Measurements from ENCODE around the gene MMAB. TPM values are rescaled to one million over a fixed set of nuclear protein-coding genes. Genes with fewer than 3 reads are reported as not detected.

The MMAB gene
- total and polyA plus RNA-seq, 5 donors from 2014 or later: 6.8 to 22.4 (median 21.9) TPM

DNA sequence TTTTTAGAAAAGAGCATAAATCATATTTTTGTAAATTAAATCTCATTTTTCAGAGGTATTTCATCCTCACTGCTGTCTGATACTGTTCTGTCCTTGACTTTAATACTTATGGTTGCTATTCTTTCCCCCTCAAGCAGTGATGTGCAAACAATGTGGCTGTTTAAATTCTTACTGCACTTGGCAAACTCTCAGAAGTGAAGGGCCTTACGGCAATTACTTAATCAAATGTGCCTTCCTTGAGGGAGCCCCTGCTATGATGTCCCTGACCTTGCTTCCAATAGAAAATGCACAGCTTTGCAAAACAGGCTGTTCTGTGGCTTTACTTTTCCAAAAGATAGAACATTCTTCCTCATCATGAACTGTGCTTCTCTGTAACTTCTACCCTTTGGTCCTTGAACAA, 60.7 kb downstream of the MMAB start:
- Mint-ChIP-seq H3K4me3 (no peak overlapping the region), H3K27ac (no peak overlapping the region), H3K27me3 (no peaks in the 10 kb centered on the region), H3K4me1 (peaks cover 0 to 2% (median 0%) of the 10 kb centered on the region in 4 donors), H3K36me3 (peaks cover 72% of the 10 kb centered on the region), H3K9me3 (no peaks in the 10 kb centered on the region)
- Histone ChIP-seq H3K4me1 (ENCODE audit: control insufficient read depth, insufficient read depth, low read length, poor library complexity, severe bottlenecking) (no peaks in the 10 kb centered on the region), H3K27ac (ENCODE audit: insufficient read depth, low read length, poor library complexity, severe bottlenecking) (no peak overlapping the region), H3K9me3 (ENCODE audit: control insufficient read depth in 2 of 2, low read length in 2 of 2) (no peaks in the 10 kb centered on the region), H3K4me3 (ENCODE audit: low read depth, low read length) (no peak overlapping the region), H3K27me3 (ENCODE audit: control insufficient read depth, insufficient read depth, low read length) (no peaks in the 10 kb centered on the region), H3K36me3 (ENCODE audit: control insufficient read depth, insufficient read depth, low read length) (peaks cover 85% of the 10 kb centered on the region)
- no peak for DNase-seq
- no peak for ATAC-seq (ENCODE audit: low read depth in 2 of 2)

DNA sequence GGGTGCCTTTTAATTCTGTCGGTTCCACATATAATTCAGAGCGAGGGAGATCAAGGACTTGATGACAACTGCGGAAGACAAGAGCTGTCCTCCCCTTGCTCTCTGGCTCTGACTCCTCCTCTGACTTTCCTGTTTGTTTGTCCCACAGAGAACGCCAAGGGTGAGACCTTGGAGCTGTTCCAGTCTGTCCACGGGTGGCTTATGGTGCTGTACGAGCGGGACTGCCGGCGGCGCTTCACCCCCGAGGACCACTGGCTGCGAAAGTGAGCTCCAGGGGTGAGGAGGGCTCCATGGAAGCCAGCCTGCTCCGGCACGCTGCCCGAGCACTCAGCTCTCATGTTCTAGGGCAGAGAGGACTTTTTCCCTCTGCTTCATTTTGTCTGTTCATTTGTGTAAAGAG, 63.1 kb downstream of the MMAB start:
- Mint-ChIP-seq H3K36me3 (peaks cover 63% of the 10 kb centered on the region), H3K4me3 (no peak overlapping the region), H3K4me1 (peaks cover 0 to 2% (median 0%) of the 10 kb centered on the region in 4 donors), H3K9me3 (no peaks in the 10 kb centered on the region), H3K27me3 (no peaks in the 10 kb centered on the region), H3K27ac (peak overlapping the region in 1 of 3 donors; percentile 66)
- no peaks in the 10 kb centered on the region for H3K27me3 ChIP-seq (ENCODE audit: control insufficient read depth, insufficient read depth, low read length)
- peaks cover 90% of the 10 kb centered on the region for H3K36me3 ChIP-seq (ENCODE audit: control insufficient read depth, insufficient read depth, low read length)
- H3K4me3 ChIP-seq (ENCODE audit: low read depth, low read length): no peak overlapping the region
- H3K4me1 ChIP-seq (ENCODE audit: control insufficient read depth, insufficient read depth, low read length, poor library complexity, severe bottlenecking): no peaks in the 10 kb centered on the region
- ATAC-seq (ENCODE audit: low read depth in 2 of 2): no peak
- no peak overlapping the region for H3K27ac ChIP-seq (ENCODE audit: insufficient read depth, low read length, poor library complexity, severe bottlenecking)
- DNase-seq: no peak
- no peaks in the 10 kb centered on the region for H3K9me3 ChIP-seq (ENCODE audit: control insufficient read depth in 2 of 2, low read length in 2 of 2)

DNA sequence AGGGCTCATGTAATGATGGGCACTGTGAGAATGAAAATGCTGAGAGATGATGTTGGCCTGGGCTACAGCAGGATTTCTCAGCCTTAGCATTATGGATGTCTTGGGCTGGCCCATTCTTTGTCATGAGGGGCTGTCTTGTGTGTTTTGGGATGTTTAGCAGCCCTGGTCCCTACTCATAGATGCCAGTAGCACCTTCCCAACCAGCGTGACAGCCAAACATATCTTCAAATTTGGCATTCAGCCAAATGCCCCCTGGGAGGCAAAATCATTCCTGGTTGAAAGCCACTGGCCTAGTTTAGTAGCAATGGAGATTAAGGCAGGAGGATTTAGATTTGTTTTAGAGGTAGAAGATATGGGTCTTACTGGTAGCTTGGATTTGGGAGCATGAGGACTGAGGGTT, 69.2 kb downstream of the MMAB start:
- H3K4me1 ChIP-seq (ENCODE audit: control insufficient read depth, insufficient read depth, low read length, poor library complexity, severe bottlenecking): no peaks in the 10 kb centered on the region
- no peaks in the 10 kb centered on the region for H3K4me1 Mint-ChIP-seq
- peaks cover 93% of the 10 kb centered on the region for H3K36me3 ChIP-seq (ENCODE audit: control insufficient read depth, insufficient read depth, low read length)
- no peaks in the 10 kb centered on the region for H3K9me3 Mint-ChIP-seq
- H3K4me3 Mint-ChIP-seq: no peak overlapping the region
- no peak overlapping the region for H3K4me3 ChIP-seq (ENCODE audit: low read depth, low read length)
- H3K27me3 Mint-ChIP-seq: no peaks in the 10 kb centered on the region
- no peak overlapping the region for H3K27ac ChIP-seq (ENCODE audit: insufficient read depth, low read length, poor library complexity, severe bottlenecking)
- DNase-seq: no peak
- no peaks in the 10 kb centered on the region for H3K27me3 ChIP-seq (ENCODE audit: control insufficient read depth, insufficient read depth, low read length)
- no peaks in the 10 kb centered on the region for H3K9me3 ChIP-seq (ENCODE audit: control insufficient read depth in 2 of 2, low read length in 2 of 2)
- ATAC-seq (ENCODE audit: low read depth in 2 of 2): no peak
- peaks cover 56% of the 10 kb centered on the region for H3K36me3 Mint-ChIP-seq
- H3K27ac Mint-ChIP-seq: peak overlapping the region in 1 of 3 donors; percentile 20

Other genes with a start within 250 kb of the MMAB start
- gene MYO1H, start 225.6 kb downstream of the MMAB start, total RNA-seq: not detected
- under 1 TPM in 1 of 4 donors, not detected in 3; 0.14 TPM for gene MYO1H, start 225.6 kb downstream of the MMAB start, polyA plus RNA-seq
- 38.7 TPM for gene KCTD10, start 96.2 kb downstream of the MMAB start, total RNA-seq
- gene KCTD10, start 96.2 kb downstream of the MMAB start, polyA plus RNA-seq: 10 to 100 TPM; 26.4 to 32.3 (median 28.7) TPM
- gene UBE3B, start 95.9 kb downstream of the MMAB start, total RNA-seq: 38.2 TPM
- gene UBE3B, start 95.9 kb downstream of the MMAB start, polyA plus RNA-seq: 10 to 100 TPM; 16.8 to 24.4 (median 20.9) TPM
- gene MVK, start 290 bp upstream of the MMAB start, total RNA-seq: 16.2 TPM
- 1 to 10 TPM; 2.2 to 4.3 (median 3.6) TPM for gene MVK, start 290 bp upstream of the MMAB start, polyA plus RNA-seq
- 2.3 TPM for gene FAM222A, start 140.3 kb upstream of the MMAB start, total RNA-seq
- gene FAM222A, start 140.3 kb upstream of the MMAB start, polyA plus RNA-seq: under 1 TPM in 1 of 4 donors, not detected in 3; 0.08 TPM